A204.1 (cell line): Measurements from ENCODE around the gene NDUFS4.
"Not testable (repeated sequence)": the region's sequence is repeated elsewhere in the genome, so short reads cannot be mapped to it uniquely, and the experiment has no call there.

Experiments
- FAIRE-seq: peaks from 2 replicates; lab custom pipeline; 2012; peaks lifted over from hg19 to GRCh38; lab: Jason Lieb, UNC

The NDUFS4 gene

GRCh38 chr5:53560506-53561191 lies at the start of gene NDUFS4:
Gene NDUFS4 (plus strand): TSS chr5:53560639. CDS start chr5:53560663, 24 bp downstream.
- no peak for FAIRE-seq

DNA sequence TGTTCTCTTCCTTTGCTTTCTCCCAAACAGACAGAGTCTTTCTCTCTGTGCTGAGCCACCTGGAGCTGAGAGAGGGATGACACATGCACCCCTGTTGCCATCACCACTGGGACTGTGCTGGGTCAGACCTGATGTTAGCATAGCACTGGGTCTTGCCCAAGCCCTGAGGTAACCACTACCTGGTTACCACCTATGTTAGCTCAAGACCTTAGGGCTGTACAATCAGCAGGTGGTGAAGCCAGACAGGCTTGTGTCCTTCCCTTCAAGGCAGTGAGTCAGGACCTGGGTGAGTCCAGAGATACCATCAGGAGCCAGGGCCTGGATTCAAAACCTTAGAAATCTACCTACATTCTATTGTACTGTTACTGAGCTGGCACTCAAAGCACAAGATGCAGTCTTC lies 47.9 kb upstream of the NDUFS4 start:
- FAIRE-seq: no peak

GRCh38 chr5:53515988-53516387 lies 44.5 kb upstream of the NDUFS4 start:
- FAIRE-seq: no peak

GRCh38 chr5:53520813-53521212 lies 39.6 kb upstream of the NDUFS4 start:
- no peak for FAIRE-seq

GRCh38 chr5:53537711-53538110 lies 22.7 kb upstream of the NDUFS4 start:
- FAIRE-seq: no peak

DNA sequence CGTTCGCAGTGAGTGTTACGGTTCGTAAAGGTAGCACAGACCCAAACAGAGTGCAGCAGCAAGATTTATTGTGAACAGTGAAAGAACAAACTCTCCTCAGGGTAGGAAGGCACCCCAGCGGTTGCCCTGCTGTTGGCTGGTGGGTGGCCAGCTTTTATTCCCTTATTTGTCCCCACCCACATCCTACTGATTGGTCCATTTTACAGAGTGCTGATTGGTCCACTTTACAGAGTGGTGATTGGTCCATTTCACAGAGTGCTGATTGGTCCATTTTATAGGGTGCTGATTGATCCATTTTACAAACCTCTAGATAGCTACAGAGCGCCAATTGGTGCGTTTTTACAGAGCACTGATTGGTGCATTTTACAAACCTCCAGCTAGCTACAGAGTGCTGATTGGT lies 19.7 kb upstream of the NDUFS4 start:
- not testable (repeated sequence) for FAIRE-seq

DNA sequence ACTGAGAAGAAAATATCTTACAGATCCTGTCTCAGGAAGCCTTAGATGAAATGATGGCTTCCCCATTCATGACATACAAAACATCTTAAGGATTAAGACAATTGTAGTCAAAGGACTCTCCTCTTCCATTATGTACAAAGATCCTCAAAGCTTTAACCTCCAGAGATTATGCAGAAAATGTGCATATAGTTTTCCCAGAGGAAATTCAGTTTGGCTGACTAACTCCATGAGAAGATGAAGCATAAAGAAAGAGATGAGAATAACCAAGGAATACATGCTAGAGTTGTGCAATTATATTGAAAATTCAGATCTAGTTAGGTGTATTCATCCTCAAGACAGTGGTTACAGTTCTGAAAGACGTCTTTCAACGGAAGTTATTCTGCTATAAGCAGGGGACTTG lies 18.6 kb upstream of the NDUFS4 start:
- FAIRE-seq: no peak

DNA sequence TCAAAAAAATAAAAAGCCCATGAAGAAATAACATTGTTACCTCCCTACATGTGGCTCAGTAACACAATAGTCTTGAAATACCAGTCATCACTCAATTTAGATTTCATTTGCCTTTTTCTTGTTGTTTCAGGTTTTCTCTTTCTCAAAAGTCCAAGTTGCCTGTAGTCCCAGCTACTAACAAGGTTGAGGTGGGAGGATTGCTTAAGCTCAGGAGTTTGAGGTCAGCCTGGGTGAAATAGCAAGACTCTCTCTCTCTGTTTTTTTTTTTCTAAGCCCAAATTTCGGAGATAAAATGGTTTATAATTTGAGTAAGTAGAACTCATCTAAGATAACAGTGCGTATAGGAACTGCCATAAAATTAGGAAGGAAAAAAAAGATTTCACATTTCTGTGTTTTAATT lies 17.5 kb upstream of the NDUFS4 start:
- FAIRE-seq: no peak

DNA sequence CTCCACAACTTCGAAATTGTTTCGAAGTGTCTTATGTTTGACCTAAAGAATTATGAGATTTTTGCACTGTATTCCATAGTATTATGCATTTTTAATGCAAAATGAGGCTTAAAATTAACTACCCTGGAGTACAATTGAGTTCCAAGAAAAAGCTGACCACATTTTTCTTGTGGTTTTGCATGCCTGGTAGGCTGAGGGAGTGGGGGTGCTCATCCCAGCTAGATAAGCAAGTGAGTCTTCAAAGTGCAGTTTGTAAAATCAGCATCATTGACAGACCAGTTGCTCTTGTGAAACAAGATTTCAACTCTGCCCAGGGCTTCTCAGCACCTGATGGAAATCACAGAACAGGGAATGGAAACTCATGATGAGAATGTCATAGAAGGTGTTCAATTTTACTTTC lies 17.0 kb upstream of the NDUFS4 start:
- no peak for FAIRE-seq

- no peak for FAIRE-seq
Observed at GRCh38 chr5:53545744-53546143, 14.7 kb upstream of the NDUFS4 start.

DNA sequence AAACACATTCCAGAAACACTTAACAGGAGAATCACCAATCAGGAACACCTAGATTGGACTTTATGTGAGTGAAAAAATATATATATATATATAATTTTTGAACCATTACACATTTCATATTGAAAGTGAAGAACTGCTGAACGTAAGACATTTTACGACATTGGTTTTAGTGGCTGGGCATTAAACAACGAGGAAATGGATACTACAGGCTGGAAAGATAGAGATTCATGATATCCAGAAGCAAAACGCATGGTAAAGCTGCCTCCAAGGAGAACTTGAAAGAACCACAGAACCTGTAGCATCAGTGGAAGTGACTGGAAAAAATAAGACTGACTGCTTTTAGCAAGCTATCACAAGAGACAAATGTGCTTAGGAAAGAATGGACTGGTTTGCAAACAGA lies 13.2 kb upstream of the NDUFS4 start:
- FAIRE-seq: no peak

- not testable (repeated sequence) for FAIRE-seq
Observed at GRCh38 chr5:53548501-53548900, 11.9 kb upstream of the NDUFS4 start.

GRCh38 chr5:53549792-53550191 lies 10.6 kb upstream of the NDUFS4 start:
- no peak for FAIRE-seq

DNA sequence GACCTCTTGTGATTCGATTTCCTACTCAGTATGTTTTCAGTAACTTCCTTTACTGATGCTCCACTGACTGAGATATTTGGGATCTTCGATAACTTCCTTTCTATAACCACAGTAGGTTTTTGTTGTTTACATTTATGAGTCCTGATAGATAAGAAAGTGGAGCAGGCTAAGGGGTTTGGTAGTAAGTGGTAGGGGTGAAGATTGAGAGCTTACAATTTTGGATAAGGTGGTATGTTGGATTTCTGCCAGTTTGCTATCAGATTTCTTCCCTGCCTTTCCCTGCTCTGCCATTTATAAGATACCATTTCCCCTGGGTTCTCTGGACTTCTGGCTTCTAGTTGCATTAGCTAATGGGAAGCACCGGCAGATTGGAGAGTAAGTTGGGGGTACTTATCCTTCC lies 7.9 kb upstream of the NDUFS4 start:
- no peak for FAIRE-seq

- FAIRE-seq: no peak
Observed at GRCh38 chr5:53554444-53554843, 6.0 kb upstream of the NDUFS4 start.

DNA sequence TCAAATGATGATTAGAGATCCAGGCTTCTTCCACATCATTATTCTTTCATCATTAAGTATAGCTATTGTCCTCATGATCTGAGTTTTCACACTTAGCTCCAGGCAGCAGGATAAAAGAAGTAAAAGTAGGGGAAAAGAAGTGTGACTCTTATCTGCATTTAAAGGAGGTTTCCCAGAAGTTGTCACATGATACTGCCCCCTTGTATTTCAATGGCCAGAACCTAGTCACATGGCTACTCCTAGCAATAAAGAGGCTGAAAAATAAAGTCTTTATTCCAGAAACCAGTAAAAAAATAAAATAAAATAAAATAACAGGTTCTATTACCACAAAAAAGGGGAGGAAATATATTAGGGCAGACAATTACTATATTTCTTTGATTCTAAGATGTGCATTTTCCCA lies 5.3 kb upstream of the NDUFS4 start:
- FAIRE-seq: no peak

DNA sequence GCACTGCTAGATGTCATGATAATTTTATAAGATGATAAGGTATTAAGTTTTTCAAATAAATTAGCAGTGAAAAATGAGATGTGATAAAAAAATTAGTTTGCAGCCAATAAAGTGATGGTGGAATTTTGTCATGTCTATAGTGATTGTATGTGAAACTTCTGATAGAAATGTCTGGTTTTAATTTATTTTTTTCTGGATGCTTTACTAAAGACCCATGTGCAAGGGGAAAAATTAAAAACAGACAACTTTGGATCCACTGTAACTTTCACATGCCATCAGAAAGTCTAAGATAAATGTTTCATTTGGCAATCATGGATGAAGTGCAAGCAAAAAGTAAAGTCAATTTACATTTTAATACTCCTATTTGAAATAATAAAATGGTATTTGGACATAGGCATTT lies 4.4 kb upstream of the NDUFS4 start:
- no peak for FAIRE-seq

GRCh38 chr5:53557386-53557785 lies 3.1 kb upstream of the NDUFS4 start:
- no peak for FAIRE-seq

- FAIRE-seq: no peak
Observed at GRCh38 chr5:53558966-53559365, 1.5 kb upstream of the NDUFS4 start.

DNA sequence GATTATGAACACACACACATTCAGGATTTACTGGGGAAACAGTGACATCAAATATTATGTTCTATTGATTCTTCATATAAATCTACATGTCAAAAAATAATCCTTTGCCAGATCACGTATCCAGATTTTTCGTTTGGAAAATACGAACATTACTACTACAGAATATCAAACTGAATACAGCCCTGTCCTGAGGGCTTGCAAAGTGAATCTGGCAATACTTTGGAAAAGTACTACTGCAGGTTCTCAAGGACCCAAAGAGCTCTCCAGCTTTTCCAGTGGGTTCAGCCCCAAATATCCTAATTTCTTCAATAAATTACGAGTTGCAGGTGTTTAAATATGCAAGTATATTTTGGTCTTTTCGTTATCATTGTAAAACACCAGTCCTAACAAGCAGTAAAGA lies 411 bp upstream of the NDUFS4 start:
- FAIRE-seq: no peak

DNA sequence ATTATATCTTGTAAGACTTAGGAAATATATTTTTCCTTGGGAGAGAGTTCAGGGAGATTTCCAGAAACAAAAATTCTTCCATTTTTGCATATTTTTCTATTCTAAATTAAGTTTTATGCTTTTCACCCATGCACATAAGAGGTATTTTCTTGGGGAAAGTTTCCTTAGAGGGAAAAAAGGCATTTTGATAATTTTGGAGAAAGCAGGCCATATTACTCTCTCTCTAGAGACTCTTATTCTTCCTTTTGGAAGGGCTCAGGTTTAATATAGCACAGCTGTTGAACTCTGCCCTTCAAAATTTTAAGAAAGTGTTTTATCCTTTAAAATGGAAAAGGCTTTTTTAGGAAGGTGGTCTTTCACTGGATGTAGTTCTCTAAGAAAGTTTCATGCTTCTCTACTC lies 8.0 kb downstream of the NDUFS4 start:
- FAIRE-seq: no peak

- no peak for FAIRE-seq
Observed at GRCh38 chr5:53568871-53569270, 8.4 kb downstream of the NDUFS4 start.

- no peak for FAIRE-seq
Observed at GRCh38 chr5:53569453-53569852, 9.0 kb downstream of the NDUFS4 start.

DNA sequence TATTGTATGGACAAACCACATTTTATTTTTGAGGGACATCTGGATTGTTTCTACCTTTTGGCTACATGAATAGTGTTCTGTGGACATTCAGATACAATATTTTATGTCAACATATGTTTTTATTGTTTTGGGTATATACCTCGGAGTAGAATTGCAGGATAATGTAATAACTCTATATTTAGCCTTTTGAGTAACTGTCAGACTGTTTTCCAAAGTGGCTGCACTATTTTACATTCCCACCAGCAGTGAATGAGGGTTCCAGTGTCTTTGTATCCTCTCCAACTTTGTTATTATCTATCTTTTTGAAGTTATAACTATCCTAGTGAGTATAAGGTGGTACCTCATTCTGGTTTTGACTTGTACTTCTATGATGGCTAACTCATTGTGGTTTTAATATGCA lies 11.0 kb downstream of the NDUFS4 start:
- FAIRE-seq: no peak

- no peak for FAIRE-seq
Observed at GRCh38 chr5:53575101-53575500, 14.7 kb downstream of the NDUFS4 start.
